Skeletal muscle tissue (tissue), 4 donors: ENCODE results near the gene DIO3. TPM values are rescaled to one million over a fixed set of nuclear protein-coding genes. Genes with fewer than 3 reads are reported as not detected.

Experiments used
- H3K27ac ChIP-seq: one replicate; pipeline ENCODE4 v1.7.0; 2013; ENCODE audit warnings: mild to moderate bottlenecking, low read depth, low read length, inconsistent platforms
- H3K27me3 ChIP-seq, 3 donors: one replicate each; pipeline ENCODE4 v1.7.0; 2013; ENCODE audit warnings: low read length in 3 of 3; ENCODE audit not compliant: control insufficient read depth in 3 of 3, insufficient read depth in 3 of 3
- H3K36me3 ChIP-seq, 3 donors: one replicate each; pipeline ENCODE4 v1.7.0; 2013; ENCODE audit warnings: low read length in 3 of 3; ENCODE audit not compliant: control insufficient read depth in 3 of 3, insufficient read depth in 3 of 3
- H3K4me1 ChIP-seq, 3 donors: one replicate each; pipeline ENCODE4 v1.7.0; 2013; ENCODE audit warnings: low read length in 3 of 3, mild to moderate bottlenecking in 3 of 3; ENCODE audit not compliant: control insufficient read depth in 3 of 3, insufficient read depth in 3 of 3
- H3K4me3 ChIP-seq, 3 donors: one replicate each; pipeline ENCODE4 v1.7.0; 2013; ENCODE audit warnings: low read length in 3 of 3
- H3K9ac ChIP-seq, 3 donors: one replicate each; pipeline ENCODE4 v1.7.0; 2013; ENCODE audit warnings: low read length in 3 of 3, mild to moderate bottlenecking in 3 of 3, moderate library complexity in 2 of 3, low read depth in 1 of 3
- H3K9me3 ChIP-seq, 3 donors: one replicate each; pipeline ENCODE4 v1.7.0; 2013; ENCODE audit warnings: low read length in 3 of 3; ENCODE audit not compliant: control insufficient read depth in 3 of 3
- total RNA-seq: library from RNA; depleted of rRNA; stranded (reverse); fragments of >200 nt; gene quantifications from one replicate; pipeline ENCODE4 v1.2.3, GENCODE V29; 2014
- donor health status: Osteomylitis.

DIO3 gene
- total RNA-seq, 1 donor from 2014 or later = 1.0 TPM

DNA sequence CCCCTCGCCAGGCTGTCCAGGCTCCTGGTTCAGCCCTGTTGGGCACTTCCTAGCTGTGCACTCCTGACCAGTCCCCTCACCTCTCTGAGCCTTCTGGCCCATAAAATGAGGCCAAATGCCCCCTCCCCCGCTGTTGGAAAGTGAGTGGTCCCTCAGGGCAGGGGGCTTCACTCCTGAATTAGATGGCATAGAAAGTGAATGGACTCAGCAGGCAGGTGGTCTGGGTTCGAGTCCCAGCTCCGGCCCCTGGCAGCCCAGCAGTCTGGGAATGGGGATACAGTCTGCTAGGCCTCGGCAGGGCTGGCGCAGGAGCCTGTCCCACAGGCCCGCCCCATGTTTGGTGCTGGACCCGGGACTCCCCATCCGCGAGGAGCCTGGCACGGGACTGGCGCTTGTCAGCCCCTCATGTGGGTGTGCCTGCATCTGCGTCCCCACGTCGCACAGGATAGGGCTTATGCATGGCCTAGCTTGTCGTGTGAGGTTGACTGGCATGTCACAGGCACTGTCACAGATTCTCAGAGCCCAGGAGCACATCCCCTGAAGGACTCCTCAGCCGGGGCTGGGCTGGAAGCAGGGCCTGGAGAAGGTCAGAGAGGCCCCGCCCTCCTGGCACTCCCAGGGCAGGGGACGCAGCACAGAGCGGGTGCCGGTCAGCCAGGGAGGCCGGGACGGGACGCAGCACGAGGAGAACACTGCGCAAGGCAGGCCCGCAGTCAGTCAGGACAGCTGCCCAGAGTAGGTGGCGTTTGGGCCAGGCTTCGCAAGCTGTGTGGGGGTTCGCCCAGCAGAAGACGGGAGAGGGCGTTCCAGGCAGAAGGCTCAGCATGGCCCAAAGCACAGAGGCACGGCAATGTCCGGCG is 40.5 kb downstream of the DIO3 start:
- Histone ChIP-seq H3K27ac (no peak overlapping the region), H3K36me3 (no peaks in the 10 kb centered on the region), H3K4me1 (no peaks in the 10 kb centered on the region), H3K4me3 (no peak overlapping the region), H3K9me3 (no peaks in the 10 kb centered on the region), H3K27me3 (peaks cover 0 to 13% (median 6%) of the 10 kb centered on the region in 3 donors), H3K9ac (no peak overlapping the region)

DNA sequence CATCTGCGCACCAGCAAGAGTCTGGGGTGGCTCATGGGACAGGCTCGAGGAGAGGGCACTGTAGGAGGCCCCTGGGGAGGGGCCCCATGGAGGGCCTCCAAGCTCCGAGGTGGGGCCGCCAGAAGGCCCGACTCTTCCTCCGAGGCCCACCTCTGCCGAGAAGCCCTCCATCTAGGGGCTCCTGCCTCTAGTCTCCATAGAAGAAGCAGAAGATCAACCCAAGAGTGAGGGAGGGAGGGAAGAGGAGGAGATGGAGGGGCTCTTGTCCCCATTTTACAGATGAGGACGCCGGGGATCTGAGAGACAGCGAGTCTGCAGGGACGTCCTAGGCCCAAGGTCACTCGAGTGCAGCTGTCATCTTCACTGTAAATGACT is 41.2 kb downstream of the DIO3 start:
- H3K4me1 ChIP-seq = no peaks in the 10 kb centered on the region
- no peak overlapping the region for H3K4me3 ChIP-seq
- peaks cover 0 to 16% (median 6%) of the 10 kb centered on the region in 3 donors for H3K27me3 ChIP-seq
- no peak overlapping the region for H3K9ac ChIP-seq
- no peak overlapping the region for H3K27ac ChIP-seq
- H3K36me3 ChIP-seq = no peaks in the 10 kb centered on the region
- no peaks in the 10 kb centered on the region for H3K9me3 ChIP-seq

DNA sequence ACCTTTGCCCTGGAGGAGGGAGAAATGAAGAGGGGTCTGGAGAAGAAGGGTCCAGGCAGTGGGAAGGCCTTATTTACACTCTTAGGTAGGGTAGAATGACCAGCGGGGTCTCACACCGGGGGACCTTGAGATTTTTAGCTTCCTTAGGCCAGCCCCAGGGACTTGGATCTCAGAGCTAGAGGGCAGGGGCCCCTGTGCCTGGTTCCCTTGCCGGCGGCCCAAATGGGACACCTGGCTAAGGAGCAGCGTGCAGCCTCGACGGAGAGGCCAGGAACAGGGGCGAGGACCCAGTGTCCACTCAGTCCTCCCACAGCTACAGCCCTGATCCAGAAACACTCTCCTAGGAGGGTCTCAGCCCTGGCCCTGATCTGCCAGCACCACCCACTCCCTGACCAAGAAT is 41.8 kb downstream of the DIO3 start:
- H3K36me3 ChIP-seq = no peaks in the 10 kb centered on the region
- peaks cover 6 to 22% (median 6%) of the 10 kb centered on the region in 3 donors for H3K27me3 ChIP-seq
- H3K9me3 ChIP-seq = no peaks in the 10 kb centered on the region
- H3K9ac ChIP-seq = no peak overlapping the region
- no peak overlapping the region for H3K4me3 ChIP-seq
- no peak overlapping the region for H3K27ac ChIP-seq
- H3K4me1 ChIP-seq = no peaks in the 10 kb centered on the region

DNA sequence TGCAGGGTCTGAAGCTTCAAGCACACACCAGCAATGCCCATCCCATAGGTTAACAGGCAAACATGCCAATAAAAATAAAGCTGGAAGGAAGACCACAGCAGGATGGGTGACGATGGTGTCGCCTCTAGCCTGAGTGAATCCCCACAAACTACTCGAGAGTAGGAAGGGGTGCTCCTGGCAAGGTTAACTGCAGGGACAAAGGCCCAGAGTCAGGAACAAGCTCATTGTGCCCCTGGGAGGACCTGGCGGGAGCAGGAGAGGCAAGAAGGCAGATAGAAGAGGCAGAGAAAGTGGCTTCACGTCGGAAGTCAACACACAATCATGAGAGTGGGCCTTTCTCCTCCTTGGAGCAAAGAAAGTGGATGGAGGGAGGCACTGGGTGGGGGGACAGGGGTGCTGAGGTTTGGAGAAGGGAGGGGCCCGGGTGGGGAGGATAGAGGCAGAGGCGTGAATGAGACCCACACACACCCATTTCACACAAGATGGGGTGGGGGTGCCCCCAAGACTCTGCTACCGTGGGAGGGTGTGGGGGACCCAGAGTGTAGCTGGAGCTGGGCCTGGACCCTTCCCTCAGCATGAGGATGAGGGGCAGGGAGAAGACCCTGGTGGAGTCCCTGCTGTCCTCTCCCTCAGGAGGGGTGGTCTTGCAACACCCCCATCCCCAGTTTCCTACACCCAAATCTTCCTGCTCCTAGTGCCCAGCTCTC is 43.1 kb downstream of the DIO3 start:
- no peaks in the 10 kb centered on the region for H3K9me3 ChIP-seq
- H3K27me3 ChIP-seq = peaks cover 6 to 33% (median 7%) of the 10 kb centered on the region in 3 donors
- no peak overlapping the region for H3K4me3 ChIP-seq
- H3K36me3 ChIP-seq = no peaks in the 10 kb centered on the region
- no peak overlapping the region for H3K27ac ChIP-seq
- H3K4me1 ChIP-seq = no peaks in the 10 kb centered on the region
- H3K9ac ChIP-seq = no peak overlapping the region

DNA sequence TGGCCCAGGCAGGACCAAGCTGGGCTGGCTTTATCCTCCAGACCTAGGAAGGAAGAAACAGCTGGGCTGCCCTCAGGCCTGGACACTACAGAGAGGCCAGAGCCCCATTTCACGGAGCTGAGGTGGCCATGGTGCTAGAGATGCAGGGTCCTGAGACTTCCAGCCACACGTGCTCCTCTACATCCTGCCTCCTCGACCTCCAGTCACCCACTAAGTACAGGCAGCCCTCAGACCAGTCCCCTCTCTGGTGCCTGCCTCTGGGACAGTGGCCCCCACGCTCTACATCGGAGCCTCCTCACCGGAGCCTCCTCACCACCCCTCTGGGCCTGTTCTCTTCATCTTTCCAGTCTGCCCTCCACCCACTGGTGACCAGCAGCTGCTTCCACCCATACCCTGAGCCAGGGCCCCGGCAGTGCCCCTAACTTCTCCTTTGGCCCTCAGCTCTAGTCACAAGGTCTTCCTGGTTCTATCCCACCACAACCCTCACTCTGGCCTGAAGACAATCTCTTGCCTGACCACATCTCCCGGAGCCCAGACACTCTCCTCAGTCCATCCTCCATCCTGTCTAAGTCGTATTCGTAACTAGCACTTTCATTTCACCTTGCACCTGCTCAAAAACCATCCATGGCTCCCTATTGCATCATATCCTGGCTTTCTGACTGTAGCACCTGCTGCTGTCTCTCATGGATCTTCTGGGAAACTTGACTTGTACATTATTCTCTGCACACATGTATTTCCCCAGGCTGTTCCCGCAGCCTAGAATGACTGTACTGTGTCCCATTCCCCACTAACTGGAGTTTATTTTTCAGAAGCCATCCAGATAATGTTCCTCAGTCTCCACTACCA is 43.9 kb downstream of the DIO3 start:
- H3K4me1 ChIP-seq = no peaks in the 10 kb centered on the region
- peaks cover 6 to 32% (median 7%) of the 10 kb centered on the region in 3 donors for H3K27me3 ChIP-seq
- H3K27ac ChIP-seq = no peak overlapping the region
- H3K9me3 ChIP-seq = no peaks in the 10 kb centered on the region
- H3K4me3 ChIP-seq = no peak overlapping the region
- no peak overlapping the region for H3K9ac ChIP-seq
- H3K36me3 ChIP-seq = no peaks in the 10 kb centered on the region

DNA sequence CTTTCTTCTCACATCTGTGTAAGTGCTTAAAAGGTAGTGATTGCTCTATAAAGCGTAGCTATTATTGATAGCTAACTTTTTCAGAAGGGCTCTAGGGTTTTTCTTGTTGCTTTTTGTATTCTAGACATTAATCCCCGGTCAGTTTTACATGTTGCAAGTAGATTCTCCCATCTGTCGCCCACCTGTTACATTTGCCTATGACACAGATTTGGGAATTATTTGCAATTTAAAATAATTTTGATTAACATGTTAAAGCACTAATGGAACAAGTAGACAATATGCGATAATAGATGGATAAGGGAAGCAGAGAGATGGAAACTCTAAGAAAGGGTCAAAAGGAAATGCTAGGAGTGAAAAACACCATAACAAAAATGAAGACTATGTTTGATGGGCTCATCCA is 44.5 kb downstream of the DIO3 start:
- peaks cover 6 to 28% (median 7%) of the 10 kb centered on the region in 3 donors for H3K27me3 ChIP-seq
- H3K9me3 ChIP-seq = no peaks in the 10 kb centered on the region

More for the DNA sequence above, 44.5 kb downstream of the DIO3 start:
- H3K4me3 ChIP-seq = no peak overlapping the region
- no peaks in the 10 kb centered on the region for H3K36me3 ChIP-seq
- H3K27ac ChIP-seq = no peak overlapping the region
- no peak overlapping the region for H3K9ac ChIP-seq
- no peaks in the 10 kb centered on the region for H3K4me1 ChIP-seq

Other genes with a start within 250 kb of the DIO3 start
- gene PPP2R5C, start 200.2 kb downstream of the DIO3 start, total RNA-seq = 55.3 TPM